Measurements from ENCODE around the gene CCDC88A.

Gene CCDC88A

DNA sequence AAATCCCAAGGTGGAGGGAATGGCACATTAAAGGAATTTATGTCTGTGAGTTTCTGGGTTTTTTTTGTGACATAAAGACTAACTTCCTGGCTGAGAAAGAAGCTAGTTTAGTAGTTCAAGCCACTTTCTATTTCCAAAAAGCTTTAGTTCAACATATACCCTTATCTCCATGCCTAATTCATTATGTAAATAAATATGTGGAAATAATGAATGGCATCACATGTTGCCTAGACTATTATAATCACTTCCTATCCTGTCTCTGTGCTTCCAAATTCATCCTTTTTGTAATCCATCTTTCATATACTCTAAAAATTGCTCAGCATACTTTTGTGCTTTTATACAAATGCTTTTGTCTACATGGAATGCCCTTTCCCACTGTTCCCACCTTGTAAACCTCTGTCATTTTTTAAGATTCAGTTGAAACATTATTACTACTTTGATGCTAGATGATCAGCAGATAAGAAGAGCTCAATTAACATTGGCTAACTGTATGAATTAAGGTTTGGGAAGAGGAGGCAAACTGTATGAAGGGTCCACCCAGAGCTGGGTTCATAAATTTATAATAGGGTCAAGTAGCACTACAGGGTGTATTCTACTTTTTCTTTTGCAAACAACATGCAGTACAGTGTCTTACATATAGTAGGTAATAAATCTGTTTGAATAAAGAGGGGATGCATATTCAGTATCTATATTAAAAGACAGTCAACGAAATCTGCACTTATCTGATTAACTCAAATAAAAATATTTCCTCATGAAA lies 88.9 kb downstream of the CCDC88A start:
- H3K4me3 ChIP-seq (ENCODE audit: low read depth, low read length), result no peak overlapping the region
- ChIA-PET CTCF (interaction anchor here (0.7 to 1.2 kb wide), 2 partner anchors 18 to 101 kb away, joined by 3 read pairs; no protein-coding TSS in a partner anchor), POLR2A (no interaction called here)
- no peak for DNase-seq (ENCODE audit: low read depth, low spot score)
- TF ChIP-seq, protein P1, sequence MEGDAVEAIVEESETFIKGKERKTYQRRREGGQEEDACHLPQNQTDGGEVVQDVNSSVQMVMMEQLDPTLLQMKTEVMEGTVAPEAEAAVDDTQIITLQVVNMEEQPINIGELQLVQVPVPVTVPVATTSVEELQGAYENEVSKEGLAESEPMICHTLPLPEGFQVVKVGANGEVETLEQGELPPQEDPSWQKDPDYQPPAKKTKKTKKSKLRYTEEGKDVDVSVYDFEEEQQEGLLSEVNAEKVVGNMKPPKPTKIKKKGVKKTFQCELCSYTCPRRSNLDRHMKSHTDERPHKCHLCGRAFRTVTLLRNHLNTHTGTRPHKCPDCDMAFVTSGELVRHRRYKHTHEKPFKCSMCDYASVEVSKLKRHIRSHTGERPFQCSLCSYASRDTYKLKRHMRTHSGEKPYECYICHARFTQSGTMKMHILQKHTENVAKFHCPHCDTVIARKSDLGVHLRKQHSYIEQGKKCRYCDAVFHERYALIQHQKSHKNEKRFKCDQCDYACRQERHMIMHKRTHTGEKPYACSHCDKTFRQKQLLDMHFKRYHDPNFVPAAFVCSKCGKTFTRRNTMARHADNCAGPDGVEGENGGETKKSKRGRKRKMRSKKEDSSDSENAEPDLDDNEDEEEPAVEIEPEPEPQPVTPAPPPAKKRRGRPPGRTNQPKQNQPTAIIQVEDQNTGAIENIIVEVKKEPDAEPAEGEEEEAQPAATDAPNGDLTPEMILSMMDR (IDR thresholded peaks at IDR 0.05; ENCODE audit: insufficient read depth, low read length, missing control alignments), result no peak

DNA sequence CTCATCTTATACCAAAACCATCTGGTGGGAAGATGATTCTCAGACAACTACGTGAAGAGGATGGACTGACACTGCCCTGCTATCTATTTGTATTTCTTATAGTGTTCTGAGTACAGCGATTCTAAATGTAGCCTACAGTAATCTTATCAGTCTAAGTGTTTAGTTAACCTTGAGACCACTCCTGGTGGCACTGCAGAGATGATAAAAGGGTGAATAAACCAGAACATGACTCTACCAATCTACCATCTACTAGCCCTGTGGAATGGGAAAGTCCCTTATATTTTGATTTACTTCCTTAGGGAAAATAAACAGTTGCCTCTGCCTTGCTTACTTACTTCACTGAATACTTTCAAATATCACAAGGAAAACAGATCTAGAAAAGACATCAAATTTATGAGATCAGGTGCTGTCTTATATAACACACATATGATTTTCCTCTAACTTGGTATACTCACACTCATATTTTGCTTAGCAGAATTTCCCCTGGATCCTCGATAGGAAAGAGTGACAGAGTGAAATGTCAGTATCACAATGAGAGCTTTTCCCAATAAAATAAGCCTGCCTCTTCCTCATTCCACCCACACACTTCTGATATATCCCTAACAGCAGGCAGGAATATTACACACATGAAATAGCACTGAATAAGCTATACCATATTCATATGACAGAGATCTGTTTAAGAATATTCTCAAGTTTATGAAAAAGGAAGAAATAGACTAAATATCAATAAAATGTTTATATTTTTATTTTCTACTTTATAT lies 92.0 kb downstream of the CCDC88A start:
- no peak for DNase-seq (ENCODE audit: low read depth, low spot score)
- ChIA-PET POLR2A (no interaction called here), CTCF (no interaction called here)
- no peak overlapping the region for H3K4me3 ChIP-seq (ENCODE audit: low read depth, low read length)
- TF ChIP-seq, protein P1 (IDR thresholded peaks at IDR 0.05; ENCODE audit: insufficient read depth, low read length, missing control alignments), result no peak

DNA sequence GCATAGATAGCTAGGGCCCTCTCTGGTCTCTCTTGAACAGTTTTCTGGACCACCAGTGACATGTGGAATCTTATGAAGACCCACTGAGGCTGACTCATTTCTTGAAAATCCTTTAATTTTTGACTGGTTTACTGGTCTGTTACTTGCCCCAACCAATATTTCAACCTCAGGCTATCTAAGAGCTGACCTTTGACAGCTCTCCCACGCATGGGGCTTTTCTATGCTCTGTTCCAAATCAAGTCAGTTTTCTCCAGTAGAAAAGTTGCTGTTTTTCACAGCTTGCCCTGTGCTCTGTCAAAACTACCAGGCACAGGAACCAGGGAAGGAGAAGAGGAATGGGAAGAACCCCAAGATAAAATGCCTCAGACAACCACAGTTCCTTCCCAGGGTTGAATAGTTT lies 104.7 kb downstream of the CCDC88A start:
- H3K4me3 ChIP-seq (ENCODE audit: low read depth, low read length), result no peak overlapping the region
- ChIA-PET CTCF (interaction anchor here (1.4 to 1.5 kb wide), 2 partner anchors 18 to 26 kb away, joined by 3 to 4 read pairs; no protein-coding TSS in a partner anchor), POLR2A (no interaction called here)
- DNase-seq (ENCODE audit: low read depth, low spot score), result no peak
- TF ChIP-seq, protein P1 (IDR thresholded peaks at IDR 0.05; ENCODE audit: insufficient read depth, low read length, missing control alignments), result no peak

DNA sequence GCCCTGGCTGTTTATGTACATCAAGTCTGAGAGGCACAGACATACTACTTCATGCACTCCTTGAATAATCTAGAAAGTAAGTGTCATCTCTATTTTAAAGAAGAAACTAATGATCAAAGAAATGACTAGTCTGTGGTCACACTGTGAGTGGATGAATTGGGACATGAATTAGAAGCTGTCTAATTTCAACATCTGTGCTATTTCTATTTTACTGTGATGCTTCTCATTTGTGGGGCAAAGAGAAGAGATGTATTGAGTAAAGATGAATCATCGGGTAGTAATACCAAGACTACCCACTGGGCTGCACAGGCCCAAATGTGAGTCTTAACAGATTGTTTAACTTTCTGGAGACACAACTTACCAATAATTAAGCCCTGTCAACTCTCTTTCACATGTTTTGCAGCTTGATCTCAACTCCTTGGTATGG lies 108.2 kb downstream of the CCDC88A start:
- POLR2A ChIA-PET, result no interaction called here

DNA sequence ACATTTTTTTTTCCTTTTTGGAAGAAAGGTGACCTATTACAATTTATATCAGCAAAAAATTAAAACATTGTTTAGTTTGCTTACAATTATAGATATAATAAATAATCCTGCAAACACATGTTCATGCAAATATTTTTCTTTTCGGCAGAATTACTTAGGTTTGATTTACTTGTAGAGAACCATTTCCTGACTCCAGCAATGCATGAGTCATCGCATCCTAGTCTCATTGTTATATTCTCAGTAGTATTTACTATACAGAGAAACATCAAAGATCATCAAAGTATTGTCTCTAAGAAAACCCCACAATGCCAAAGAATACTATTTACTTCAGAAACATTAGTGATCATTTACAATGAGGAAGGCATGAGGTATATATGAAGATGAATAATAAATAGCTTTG lies 110.2 kb downstream of the CCDC88A start:
- POLR2A ChIA-PET, result no interaction called here
- TF ChIP-seq, protein P1 (IDR thresholded peaks at IDR 0.05; ENCODE audit: insufficient read depth, low read length, missing control alignments), result no peak
- CTCF ChIA-PET, result interaction anchor here (1.2 to 1.3 kb wide), 2 partner anchors 25 to 122 kb away, joined by 3 to 4 read pairs; no protein-coding TSS in a partner anchor
- DNase-seq (ENCODE audit: low read depth, low spot score), result peak; percentile 5
- no peak overlapping the region for H3K4me3 ChIP-seq (ENCODE audit: low read depth, low read length)

More for the DNA sequence above, 108.2 kb downstream of the CCDC88A start:
- peak; percentile 9 for DNase-seq (ENCODE audit: low read depth, low spot score)
- TF ChIP-seq, protein P1 (IDR thresholded peaks at IDR 0.05; ENCODE audit: insufficient read depth, low read length, missing control alignments), result peak; percentile 30
- CTCF ChIA-PET, result interaction anchor here (1.0 to 1.7 kb wide), 3 partner anchors 9 to 197 kb away, joined by 3 to 5 read pairs (median 3); no protein-coding TSS in a partner anchor
- no peak overlapping the region for H3K4me3 ChIP-seq (ENCODE audit: low read depth, low read length)

DNA sequence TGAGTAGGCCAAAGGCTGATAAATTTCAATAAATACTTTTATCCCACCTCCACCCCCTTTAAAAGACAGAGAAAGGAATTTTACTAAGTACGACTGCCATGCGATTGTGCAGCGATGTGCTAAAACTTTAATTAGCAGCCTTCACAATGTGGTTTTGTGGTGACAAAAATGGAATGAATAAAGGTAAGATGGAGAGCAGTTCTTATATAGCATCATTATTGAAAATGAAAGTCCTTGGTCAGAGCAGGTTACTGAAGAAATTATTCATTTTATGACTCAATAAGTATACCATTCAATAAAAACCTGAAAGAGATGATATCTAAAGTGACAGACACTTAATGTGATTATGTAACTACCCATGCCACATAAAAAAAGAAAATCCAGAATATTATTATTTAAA lies 117.4 kb downstream of the CCDC88A start:
- H3K4me3 ChIP-seq (ENCODE audit: low read depth, low read length), result no peak overlapping the region
- no peak for DNase-seq (ENCODE audit: low read depth, low spot score)
- TF ChIP-seq, protein P1 (IDR thresholded peaks at IDR 0.05; ENCODE audit: insufficient read depth, low read length, missing control alignments), result no peak
- ChIA-PET POLR2A (no interaction called here), CTCF (interaction anchor here (1.5 kb wide), 1 partner anchor 9 kb away, joined by 5 read pairs; no protein-coding TSS in a partner anchor)

Data from AG04449 (cell line).